NCI-H2107 treated with DMSO at 0.1 percent for 48 hours (cell line): ENCODE data around the gene ZNF385B.

Source experiments
- DNase-seq: peaks from one replicate; lab custom pipeline; 2025; ENCODE audit not compliant: unreplicated experiment; lab: John Stamatoyannopoulos, UW

The ZNF385B gene

GRCh38 chr2:179686069-179686468, 175.3 kb downstream of the ZNF385B start:
- DNase-seq = no peak

- DNase-seq = no peak
Measured at GRCh38 chr2:179685146-179685545, 176.3 kb downstream of the ZNF385B start.

GRCh38 chr2:179682756-179683155, 178.7 kb downstream of the ZNF385B start:
- no peak for DNase-seq

- no peak for DNase-seq
Measured at GRCh38 chr2:179677746-179678505, 183.5 kb downstream of the ZNF385B start.

GRCh38 chr2:179677077-179677688, 184.2 kb downstream of the ZNF385B start:
- no peak for DNase-seq

- no peak for DNase-seq
Measured at GRCh38 chr2:179675435-179675834, 186.0 kb downstream of the ZNF385B start.

GRCh38 chr2:179671043-179671981, 190.1 kb downstream of the ZNF385B start:
- DNase-seq = no peak

GRCh38 chr2:179669196-179669595, 192.2 kb downstream of the ZNF385B start:
- DNase-seq = no peak

- no peak for DNase-seq
Measured at GRCh38 chr2:179664972-179665812, 196.2 kb downstream of the ZNF385B start.

- no peak for DNase-seq
Measured at GRCh38 chr2:179661986-179662385, 199.4 kb downstream of the ZNF385B start.

- DNase-seq = no peak
Measured at GRCh38 chr2:179657068-179657595, 204.3 kb downstream of the ZNF385B start.

- no peak for DNase-seq
Measured at GRCh38 chr2:179655627-179656026, 205.8 kb downstream of the ZNF385B start.

GRCh38 chr2:179654806-179655205, 206.6 kb downstream of the ZNF385B start:
- no peak for DNase-seq

- no peak for DNase-seq
Measured at GRCh38 chr2:179652296-179652695, 209.1 kb downstream of the ZNF385B start.

GRCh38 chr2:179650420-179650819, 211.0 kb downstream of the ZNF385B start:
- DNase-seq = no peak

GRCh38 chr2:179646862-179647587, 214.4 kb downstream of the ZNF385B start:
- DNase-seq = no peak

- DNase-seq = no peak
Measured at GRCh38 chr2:179646173-179646769, 215.1 kb downstream of the ZNF385B start.

GRCh38 chr2:179645047-179645446, 216.4 kb downstream of the ZNF385B start:
- DNase-seq = no peak

GRCh38 chr2:179642462-179642861, 218.9 kb downstream of the ZNF385B start:
- no peak for DNase-seq
